H1 (cell line): ENCODE results near the gene GLIS2. TPM values are rescaled to one million over a fixed set of nuclear protein-coding genes. Genes with fewer than 3 reads are reported as not detected.

Experiments
- CTCF ChIA-PET: fragments of 300-600 bp; sonication (Branson Sonifier 250); formaldehyde crosslinking; loops from one replicate; lab custom pipeline; 2021; ENCODE audit not compliant: partially characterized antibody; lab: Charles Lee
- POLR2A ChIA-PET: fragments of 300-600 bp; sonication (Branson Sonifier 250); formaldehyde crosslinking; loops from one replicate; lab custom pipeline; 2021; ENCODE audit warnings: inconsistent platforms; ENCODE audit not compliant: partially characterized antibody; lab: Charles Lee
- DNase-seq, 2 experiments: peaks; one replicate each; pipeline versions ENCODE4 v3.0.0 to v3.0.0-alpha.2; 2010 to 2022; ENCODE audit warnings: low spot score in 2 of 2, low read depth in 1 of 2, mixed read lengths in 1 of 2
- FAIRE-seq: peaks from 2 replicates; lab custom pipeline; 2011; peaks lifted over from hg19 to GRCh38; lab: Jason Lieb, UNC
- H2AFZ ChIP-seq: 2 replicates; pipeline ENCODE4 v1.8.1; 2012; ENCODE audit warnings: low read length, inconsistent platforms
- H2AK5ac ChIP-seq: 2 replicates; pipeline ENCODE4 v1.6.1; 2013; ENCODE audit warnings: low read depth, low read length
- H2BK120ac ChIP-seq: replicated peaks from 2 replicates; pipeline ENCODE3; 2013; ENCODE audit warnings: low read depth, low read length, inconsistent platforms
- H2BK12ac ChIP-seq: 2 replicates; pipeline ENCODE4 v1.6.1; 2013; ENCODE audit warnings: low read depth, low read length
- H2BK15ac ChIP-seq: 2 replicates; pipeline ENCODE4 v1.6.1; 2013; ENCODE audit warnings: low read length
- H2BK20ac ChIP-seq: 2 replicates; pipeline ENCODE4 v1.6.1; 2013; ENCODE audit warnings: low read length
- H2BK5ac ChIP-seq: 2 replicates; pipeline ENCODE4 v1.6.1; 2013; ENCODE audit warnings: low read depth, low read length
- H3K14ac ChIP-seq: 2 replicates; pipeline ENCODE4 v1.6.1; 2013; ENCODE audit warnings: inconsistent platforms; ENCODE audit not compliant: insufficient read length
- H3K18ac ChIP-seq: 2 replicates; pipeline ENCODE4 v1.6.1; 2013; ENCODE audit warnings: low read length; ENCODE audit errors: extremely low read depth
- H3K23ac ChIP-seq: 2 replicates; pipeline ENCODE4 v1.6.1; 2013; ENCODE audit warnings: inconsistent platforms; ENCODE audit not compliant: insufficient read length
- H3K23me2 ChIP-seq: 2 replicates; pipeline ENCODE4 v1.6.1; 2013; ENCODE audit warnings: low read depth, low read length
- H3K27ac ChIP-seq: 2 replicates; pipeline ENCODE4 v1.6.1; 2011; ENCODE audit warnings: low read depth, low read length, inconsistent platforms
- H3K27me3 ChIP-seq, 4 experiments: replicated peaks in 1 of 4; 1 replicate in 1 of 4; 2 replicates in 3 of 4; pipeline versions ENCODE4 v1.6.1 to v1.8.1; 2011 to 2013; ENCODE audit warnings: low read length in 3 of 4, mild to moderate bottlenecking in 3 of 4, inconsistent platforms in 2 of 4, mixed read lengths in 2 of 4, moderate library complexity in 1 of 4; ENCODE audit not compliant: control insufficient read depth in 3 of 4, insufficient read depth in 3 of 4; ENCODE audit errors: extremely low read depth in 1 of 4
- H3K36me3 ChIP-seq, 4 experiments: 2 replicates each; pipeline versions ENCODE4 v1.6.1 to v1.8.1; 2011 to 2013; ENCODE audit warnings: mild to moderate bottlenecking in 4 of 4, low read length in 3 of 4, moderate library complexity in 2 of 4, control low read depth in 1 of 4, inconsistent platforms in 1 of 4; ENCODE audit not compliant: insufficient read depth in 4 of 4, control insufficient read depth in 2 of 4
- H3K4ac ChIP-seq: replicated peaks from 2 replicates; pipeline ENCODE3; 2013; ENCODE audit warnings: low read length, low read depth, mixed read lengths, inconsistent platforms; ENCODE audit not compliant: insufficient read length
- H3K4me1 ChIP-seq, 4 experiments: replicated peaks in 1 of 4; 1 replicate in 1 of 4; 2 replicates in 3 of 4; pipeline versions ENCODE4 v1.6.1 to v1.8.1; 2011 to 2013; ENCODE audit warnings: low read length in 3 of 4, inconsistent platforms in 2 of 4, mixed read lengths in 1 of 4; ENCODE audit not compliant: insufficient read depth in 4 of 4, control insufficient read depth in 3 of 4
- H3K4me2 ChIP-seq, 2 experiments: 2 replicates each; pipeline versions ENCODE4 v1.6.1 to v1.8.1; 2011 to 2013; ENCODE audit warnings: low read depth in 2 of 2, low read length in 2 of 2, control low read depth in 1 of 2, inconsistent platforms in 1 of 2, mild to moderate bottlenecking in 1 of 2; ENCODE audit not compliant: insufficient read depth in 1 of 2
- H3K4me3 ChIP-seq, 4 experiments: fragments of 200-600, 300-600 bp in 1 of 4; sonication (generic), shearing (Covaris generic), sonication (Bioruptor Twin) in 1 of 4; 2 replicates each; pipeline versions ENCODE4 v1.5.1 to v1.8.1; 2011 to 2016; ENCODE audit warnings: low read length in 4 of 4, low read depth in 3 of 4, control low read depth in 2 of 4, inconsistent platforms in 2 of 4, mild to moderate bottlenecking in 2 of 4, mixed read lengths in 1 of 4, moderate library complexity in 1 of 4; ENCODE audit not compliant: insufficient read depth in 2 of 4; ENCODE audit errors: extremely low read depth in 1 of 4
- H3K56ac ChIP-seq: replicated peaks from 2 replicates; pipeline ENCODE3; 2013; ENCODE audit warnings: low read depth, mild to moderate bottlenecking, mixed read lengths, low read length, inconsistent platforms; ENCODE audit not compliant: insufficient read length
- H3K79me1 ChIP-seq: 2 replicates; pipeline ENCODE4 v1.6.1; 2013; ENCODE audit warnings: low read depth, low read length, control low read depth
- H3K79me2 ChIP-seq, 2 experiments: 2 replicates each; pipeline versions ENCODE4 v1.6.1 to v1.8.1; 2012 to 2013; ENCODE audit warnings: low read length in 2 of 2, mild to moderate bottlenecking in 2 of 2, inconsistent platforms in 1 of 2; ENCODE audit not compliant: insufficient read depth in 2 of 2, control insufficient read depth in 1 of 2
- H3K9ac ChIP-seq, 4 experiments: replicated peaks in 1 of 4; 1 replicate in 1 of 4; 2 replicates in 3 of 4; pipeline versions ENCODE4 v1.6.1 to v1.8.1; 2011 to 2013; ENCODE audit warnings: low read depth in 3 of 4, low read length in 3 of 4, control low read depth in 2 of 4, mild to moderate bottlenecking in 2 of 4, moderate library complexity in 2 of 4, inconsistent platforms in 1 of 4; ENCODE audit errors: extremely low read depth in 1 of 4
- H3K9me3 ChIP-seq, 2 experiments: 2 replicates each; pipeline versions ENCODE4 v1.6.1 to v1.8.1; 2012 to 2013; ENCODE audit warnings: mild to moderate bottlenecking in 2 of 2, moderate library complexity in 2 of 2, control low read depth in 1 of 2, inconsistent platforms in 1 of 2, low read depth in 1 of 2, low read length in 1 of 2, mixed read lengths in 1 of 2; ENCODE audit not compliant: insufficient read depth in 2 of 2
- H4K20me1 ChIP-seq, 2 experiments: replicated peaks in 1 of 2; 2 replicates each; pipeline versions ENCODE3 to v1.8.1; 2011 to 2013; ENCODE audit warnings: inconsistent platforms in 2 of 2, low read length in 2 of 2, mild to moderate bottlenecking in 1 of 2; ENCODE audit not compliant: insufficient read depth in 2 of 2, control insufficient read depth in 1 of 2
- H4K5ac ChIP-seq: 2 replicates; pipeline ENCODE4 v1.6.1; 2013; ENCODE audit warnings: low read length, low read depth, mixed read lengths, inconsistent platforms; ENCODE audit not compliant: insufficient read length
- H4K8ac ChIP-seq: 2 replicates; pipeline ENCODE4 v1.8.0; 2013; ENCODE audit warnings: mild to moderate bottlenecking, moderate library complexity, low read length, inconsistent platforms; ENCODE audit not compliant: insufficient read depth; ENCODE audit errors: extremely low read depth
- H4K91ac ChIP-seq: replicated peaks from 2 replicates; pipeline ENCODE3; 2013; ENCODE audit warnings: low read length, mixed read lengths, inconsistent platforms; ENCODE audit not compliant: insufficient read length
- ATF3 ChIP-seq: IDR thresholded peaks from 2 replicates; pipeline ENCODE4 v1.6.1; 2011; ENCODE audit warnings: low read depth, mild to moderate bottlenecking, low read length; ENCODE audit not compliant: insufficient read depth
- CTCF ChIP-seq, 3 experiments: IDR thresholded peaks; 1 replicate in 2 of 3; 2 replicates in 1 of 3; pipeline versions ENCODE4 v1.5.1 to v1.6.1; 2011; ENCODE audit warnings: low read length in 3 of 3, mild to moderate bottlenecking in 3 of 3, inconsistent platforms in 2 of 3, low read depth in 1 of 3, moderate library complexity in 1 of 3; ENCODE audit not compliant: insufficient read depth in 1 of 3; ENCODE audit errors: control extremely low read depth in 1 of 3
- HDAC6 ChIP-seq: IDR thresholded peaks from one replicate; pipeline ENCODE4 v1.7.1; 2012; ENCODE audit warnings: low read depth, mild to moderate bottlenecking, inconsistent platforms, low read length, moderate library complexity
- KDM1A ChIP-seq: fragments of 200-600, 300-600 bp; sonication (generic); IDR thresholded peaks from 2 replicates; pipeline ENCODE4 v1.7.1; 2016; ENCODE audit warnings: mild to moderate bottlenecking, low read length, borderline replicate concordance
- RAD21 ChIP-seq, 2 experiments: IDR thresholded peaks in 1 of 2; conservative IDR thresholded peaks in 1 of 2; 2 replicates each; pipeline ENCODE4 v1.6.1; 2011; ENCODE audit warnings: low read depth in 2 of 2, low read length in 2 of 2, improper control_type of control experiment in 1 of 2, inconsistent platforms in 1 of 2, mild to moderate bottlenecking in 1 of 2, moderate library complexity in 1 of 2
- SP4 ChIP-seq: IDR thresholded peaks from 2 replicates; pipeline ENCODE4 v1.6.1; 2012; ENCODE audit warnings: low read length, inconsistent platforms
- WGBS, 2 experiments: shearing (Covaris generic) in 1 of 2; methylation state at CpG; one replicate each; pipeline versions ENCODE4 v1.1.6 to v1.1.7; 2013 to 2015; ENCODE audit warnings: low lambda C conversion rate in 2 of 2, mixed read lengths in 2 of 2, inconsistent platforms in 1 of 2, low coverage in 1 of 2, missing lambda C conversion rate in 1 of 2; ENCODE audit not compliant: insufficient replicate concordance in 2 of 2, insufficient coverage in 1 of 2, insufficient read length in 1 of 2; ENCODE audit errors: extremely low coverage in 1 of 2, missing lambda C conversion rate in 1 of 2; 5-methylcytosine and 5-hydroxymethylcytosine counted together
- polyA plus RNA-seq, 7 experiments: library from polyadenylated mRNA; depleted of rRNA in 3 of 7; stranded (reverse) in 5 of 7; unstranded in 2 of 7; fragments of >200 nt in 5 of 7; fragments of 200-250 nt in 2 of 7; gene quantifications; 1 replicate in 5 of 7; 2 replicates in 1 of 7; 4 replicates in 1 of 7; pipeline versions ENCODE4 v1.2.1 to v1.2.3, GENCODE V29; 2011 to 2013; ENCODE audit warnings: missing spikeins in 2 of 7, mixed read lengths in 2 of 7
- total RNA-seq: library from RNA; stranded (reverse); fragmentation: NEBNext Ultra II Directional; extraction: Animal tissue kit (Norgen Biotek cat#: 25700); gene quantifications from 2 replicates; pipeline ENCODE4 v1.2.1, GENCODE V29; 2021

Gene GLIS2
- total and polyA plus RNA-seq, 2 of the 8 experiments (the other 6 are each of a cell fraction or from before 2014, with no cell fraction given) = 4.3 to 17.4 TPM

GRCh38 chr16:4330277-4330874 lies 14.5 kb downstream of the GLIS2 start:
- no peak overlapping the region for H3K27ac ChIP-seq
- H3K18ac ChIP-seq = no peak overlapping the region
- H3K27me3 ChIP-seq = no peaks in the 10 kb centered on the region
- peaks cover 5 to 14% (median 10%) of the 10 kb centered on the region in 4 experiments for H3K4me1 ChIP-seq
- no peak overlapping the region for H4K5ac ChIP-seq
- POLR2A ChIA-PET = interaction anchor here (0.9 to 16.2 kb wide), 8 partner anchors 11 to 77 kb away, joined by 3 to 154 read pairs (median 8); partner anchors contain the start of genes PAM16 and TFAP4
- H2BK5ac ChIP-seq = no peak overlapping the region
- 66% methylated on average over 14 of the region's 14 CpGs; no CpG with 5 or more reads in 1 of the 2 experiments for WGBS, 2 experiments
- H3K9me3 ChIP-seq = no peaks in the 10 kb centered on the region
- no peak overlapping the region for H3K14ac ChIP-seq
- no peak overlapping the region for H2BK15ac ChIP-seq
- no peak overlapping the region for H2BK12ac ChIP-seq
- no peak overlapping the region for H4K91ac ChIP-seq
- no peak overlapping the region for H2AFZ ChIP-seq
- H2BK120ac ChIP-seq = no peak overlapping the region
- no peak overlapping the region for H3K23ac ChIP-seq
- H3K4me2 ChIP-seq = no peak overlapping the region
- TF ChIP-seq RAD21 (IDR thresholded peaks at IDR 0.05 in 1 of 2, conservative IDR thresholded peaks at IDR 0.05 in 1 of 2; ENCODE audit: low read depth in 2 of 2, low read length in 2 of 2) (peak; percentile 86 to 94), KDM1A (no peak), CTCF (IDR thresholded peaks at IDR 0.05; ENCODE audit: control extremely low read depth in 1 of 3, insufficient read depth in 1 of 3, low read depth in 1 of 3, low read length in 3 of 3) (peak; percentile 84 to 98 (median 97)), ATF3 (no peak), HDAC6 (no peak), SP4 (no peak)
- no peak overlapping the region for H3K56ac ChIP-seq
- peaks cover 3 to 15% of the 10 kb centered on the region in 2 experiments for H4K20me1 ChIP-seq
- no peak overlapping the region for H3K4me3 ChIP-seq
- no peak overlapping the region for H3K9ac ChIP-seq
- no peak overlapping the region for H2BK20ac ChIP-seq
- H3K23me2 ChIP-seq = peaks cover 3% of the 10 kb centered on the region; the same call in 1 of the 2 replicates
- peaks cover 7% of the 10 kb centered on the region; the same call in 1 of the 2 replicates for H3K79me1 ChIP-seq
- H4K8ac ChIP-seq = peak overlapping the region; percentile 85; the same call in 1 of the 2 replicates
- H3K36me3 ChIP-seq = peaks cover 0 to 5% (median 0%) of the 10 kb centered on the region in 4 experiments; a peak in 1 of 8 replicates
- FAIRE-seq = no peak
- no peak overlapping the region for H2AK5ac ChIP-seq
- H3K79me2 ChIP-seq = peaks cover 0 to 13% of the 10 kb centered on the region in 2 experiments; a peak in 2 of 4 replicates
- H3K4ac ChIP-seq = no peak overlapping the region
- CTCF ChIA-PET = interaction anchor here (0.6 to 17.1 kb wide), 21 partner anchors 9 to 378 kb away, joined by 3 to 211 read pairs (median 6); partner anchors contain the start of gene TFAP4
- DNase-seq = peak in 1 of 2 experiments; percentile 91
